Left ventricle myocardium superior (tissue), 1 donor: ENCODE results near the gene TMED4. TPM values are rescaled to one million over a fixed set of nuclear protein-coding genes. Genes with fewer than 3 reads are reported as not detected.

Experiments
- ATAC-seq: fragments of 200-7000 bp; cut with Tn5 transposase; one replicate; pipeline ENCODE4 v1.9.1; 2020; ENCODE audit warnings: mild to moderate bottlenecking, moderate library complexity
- DNase-seq: peaks from one replicate; pipeline ENCODE4 v3.0.0-alpha.2; 2020
- intact Hi-C: fragments of 100-400 bp; cut with micrococcal nuclease; formaldehyde crosslinking; loops from one replicate; pipeline ENCODE4 v1.11.0; 2022
- total RNA-seq: library from RNA; stranded (reverse); fragmentation: NEBNext Ultra II Directional; extraction: Animal tissue kit (Norgen Biotek cat#: 25700); gene quantifications from one replicate; pipeline ENCODE4 v1.2.1, GENCODE V29; 2021
- donor health status: DM: no; HTN: yes; CAD: no; lungs with severe emphysema.

Gene TMED4
- total RNA-seq, 1 donor from 2014 or later = 56.7 TPM

DNA sequence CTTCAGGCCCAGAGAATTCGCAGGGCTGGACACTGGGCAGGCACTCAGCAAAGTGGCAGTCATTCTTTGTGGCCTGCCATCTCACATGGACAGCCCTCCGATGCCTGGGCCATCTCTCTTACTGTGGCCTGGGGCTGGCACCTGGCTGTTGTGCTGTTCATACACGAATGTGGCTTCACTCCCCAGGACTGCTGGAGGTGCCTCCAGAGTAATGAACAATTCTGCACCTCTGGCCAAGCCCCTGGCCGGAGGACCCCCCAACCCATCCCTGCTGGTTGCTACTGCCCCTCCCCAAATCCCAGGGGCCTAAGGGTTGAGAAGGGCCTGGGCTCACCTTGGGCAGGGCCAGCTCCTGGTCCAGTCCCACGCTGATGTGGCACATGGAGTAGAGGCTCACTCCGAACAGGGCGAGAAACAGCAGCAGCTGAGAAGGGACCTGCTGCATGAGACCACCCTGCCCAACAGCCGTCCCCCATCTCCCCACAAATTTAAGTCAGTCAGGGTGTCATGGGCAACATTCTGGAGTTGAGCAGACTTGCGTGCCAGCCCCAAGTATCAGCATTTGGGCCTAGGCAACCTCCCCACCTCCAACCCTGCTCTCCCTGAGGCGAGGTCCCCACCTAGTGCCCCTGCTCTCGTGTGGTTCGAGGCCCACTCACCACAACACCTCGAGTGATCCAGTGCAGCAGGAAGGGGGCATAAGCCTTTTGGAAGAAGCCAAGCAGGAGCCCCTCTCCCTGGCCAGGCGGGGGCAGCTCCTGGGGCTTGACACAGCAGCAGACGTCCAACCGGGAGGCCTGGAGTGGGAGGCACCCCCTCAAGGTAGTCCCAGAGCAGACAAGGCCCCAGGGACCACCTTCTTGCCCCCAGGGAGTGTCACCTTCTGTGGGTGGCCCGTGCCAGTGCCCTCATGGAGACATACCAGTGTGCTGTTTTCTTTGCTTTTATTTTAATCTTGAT, 50.3 kb downstream of the TMED4 start:
- no peak for ATAC-seq
- no peak for DNase-seq
- intact Hi-C loops = no loop called here

DNA sequence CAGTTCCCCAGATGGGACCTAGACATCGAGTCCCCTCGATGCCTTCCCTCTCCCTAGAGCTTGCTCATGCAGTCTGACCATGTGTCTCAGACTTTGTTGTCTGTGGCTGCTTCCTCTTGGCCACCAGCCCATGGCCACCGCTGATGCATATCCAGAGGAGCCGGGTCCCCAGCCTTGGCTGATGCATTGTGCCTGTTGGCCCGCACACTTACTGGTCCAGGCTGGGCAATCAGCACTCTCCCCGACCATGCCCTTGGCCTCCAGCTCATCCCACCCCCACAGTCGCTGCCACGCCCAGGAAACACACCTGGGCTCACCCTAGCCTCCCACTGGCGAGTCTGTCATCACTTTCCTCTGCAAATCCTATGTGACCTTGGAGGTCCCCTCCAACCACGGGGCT, 51.0 kb downstream of the TMED4 start:
- ATAC-seq (no peak), DNase-seq (no peak)
- intact Hi-C loops = no loop called here

Other genes starting within 250 kb of the TMED4 start
- gene NUDCD3, start 91.6 kb downstream of the TMED4 start, total RNA-seq = 104 TPM
- gene NPC1L1, start 40.9 kb downstream of the TMED4 start, total RNA-seq = not detected
- gene DDX56, start 8.3 kb downstream of the TMED4 start, total RNA-seq = 31.6 TPM
- 701 TPM for gene OGDH, start 24.4 kb upstream of the TMED4 start, total RNA-seq
- gene ZMIZ2, start 166.6 kb upstream of the TMED4 start, total RNA-seq = 64.8 TPM
- gene PPIA, start 214.4 kb upstream of the TMED4 start, total RNA-seq = 436 TPM